ENCODE results near the gene PHLDB2.

DNA sequence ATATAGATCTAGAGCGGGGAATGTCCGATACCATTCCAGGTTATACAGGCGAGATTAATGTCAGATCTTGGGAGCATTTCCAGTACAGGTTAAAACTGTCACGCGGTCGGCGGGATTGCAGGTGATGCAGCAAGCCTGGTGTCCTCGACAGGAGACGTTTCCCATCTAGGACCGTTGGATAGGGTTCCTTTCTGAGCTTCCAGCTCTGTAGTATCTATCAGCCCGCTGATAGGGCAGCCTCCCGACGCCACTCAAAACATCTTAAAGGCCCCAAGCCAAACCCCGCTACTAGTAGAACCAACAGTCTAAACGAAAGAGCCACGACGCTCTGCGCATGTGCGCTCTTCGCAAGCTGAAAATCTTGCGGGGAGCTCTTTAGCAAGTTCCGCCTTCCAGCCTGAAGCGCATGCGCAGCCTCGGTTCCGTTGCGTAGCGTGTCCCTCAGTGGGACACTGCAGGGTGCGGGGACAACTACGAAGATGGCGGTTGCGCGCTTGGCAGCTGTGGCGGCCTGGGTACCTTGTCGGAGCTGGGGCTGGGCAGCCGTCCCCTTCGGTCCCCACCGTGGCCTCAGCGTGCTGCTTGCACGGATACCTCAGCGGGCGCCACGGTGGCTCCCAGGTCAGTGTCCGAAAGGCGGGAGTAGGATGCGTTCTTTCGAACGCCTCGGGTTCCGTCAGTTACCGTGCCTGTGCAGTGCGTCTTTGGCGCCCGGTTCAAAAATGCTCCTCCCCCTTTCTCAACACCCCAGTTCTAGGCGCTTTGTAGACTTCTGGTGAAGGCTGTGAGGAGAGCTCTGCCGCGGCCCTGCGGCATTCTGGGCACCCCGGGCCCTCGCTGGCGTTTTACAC, 119.7 kb downstream of the PHLDB2 start, which contains the start of gene ABHD10:
- TF ChIP-seq, protein P1, sequence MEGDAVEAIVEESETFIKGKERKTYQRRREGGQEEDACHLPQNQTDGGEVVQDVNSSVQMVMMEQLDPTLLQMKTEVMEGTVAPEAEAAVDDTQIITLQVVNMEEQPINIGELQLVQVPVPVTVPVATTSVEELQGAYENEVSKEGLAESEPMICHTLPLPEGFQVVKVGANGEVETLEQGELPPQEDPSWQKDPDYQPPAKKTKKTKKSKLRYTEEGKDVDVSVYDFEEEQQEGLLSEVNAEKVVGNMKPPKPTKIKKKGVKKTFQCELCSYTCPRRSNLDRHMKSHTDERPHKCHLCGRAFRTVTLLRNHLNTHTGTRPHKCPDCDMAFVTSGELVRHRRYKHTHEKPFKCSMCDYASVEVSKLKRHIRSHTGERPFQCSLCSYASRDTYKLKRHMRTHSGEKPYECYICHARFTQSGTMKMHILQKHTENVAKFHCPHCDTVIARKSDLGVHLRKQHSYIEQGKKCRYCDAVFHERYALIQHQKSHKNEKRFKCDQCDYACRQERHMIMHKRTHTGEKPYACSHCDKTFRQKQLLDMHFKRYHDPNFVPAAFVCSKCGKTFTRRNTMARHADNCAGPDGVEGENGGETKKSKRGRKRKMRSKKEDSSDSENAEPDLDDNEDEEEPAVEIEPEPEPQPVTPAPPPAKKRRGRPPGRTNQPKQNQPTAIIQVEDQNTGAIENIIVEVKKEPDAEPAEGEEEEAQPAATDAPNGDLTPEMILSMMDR (IDR thresholded peaks at IDR 0.05), result no peak
- peak; percentile 83 for TF ChIP-seq POLR2A (IDR thresholded peaks at IDR 0.05)
